ENCODE measurements around the gene MSANTD1. TPM values are rescaled to one million over a fixed set of nuclear protein-coding genes. Genes with fewer than 3 reads are reported as not detected.
A peak's percentile ranks its signal among the peaks of the same experiment; 100 is the strongest.

MSANTD1 gene
- total RNA-seq, 4 donors from 2014 or later, result 0.68 to 1.3 (median 0.80) TPM; not detected in 1

DNA sequence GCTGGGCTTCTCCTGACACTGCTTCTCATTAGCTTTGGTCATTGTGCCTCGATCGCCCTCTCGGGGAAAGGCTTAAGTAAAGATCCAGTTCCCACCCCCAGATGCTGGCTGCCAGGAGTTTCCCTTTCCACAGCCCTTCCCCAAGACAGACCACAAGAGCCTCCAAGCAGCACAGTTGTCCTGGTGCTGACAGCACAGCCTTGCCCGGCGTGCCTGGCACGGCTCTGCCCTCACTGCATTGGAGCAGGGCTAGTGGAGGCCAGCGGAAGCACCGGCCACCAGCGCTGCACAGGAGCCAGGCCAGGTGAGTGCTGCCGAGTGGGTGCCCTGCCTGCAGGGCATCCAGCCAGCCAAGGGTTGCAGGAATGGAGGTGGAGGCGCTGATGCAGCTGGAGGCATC, 9.7 kb upstream of the MSANTD1 start:
- no peak overlapping the region for H3K4me3 ChIP-seq
- H3K9me3 ChIP-seq, result no peaks in the 10 kb centered on the region
- DNase-seq, result no peak
- no peak overlapping the region for H3K27ac ChIP-seq
- 93% methylated on average over 10 of the region's 11 CpGs; no CpG with 5 or more reads in 1 of the 2 donors for WGBS, 2 donors (ENCODE audit: low coverage in 1 of 2)
- in situ Hi-C loops (cut with MboI; ENCODE audit: low pct_ligation_motif_present in 1 of 4, low pct_unique_long_range_greater_than_20kb in 1 of 4, low sequenced_read_pairs in 3 of 4) (no loop called here), intact Hi-C loops (cut with DNase I; ENCODE audit: low total_unique reads) (no loop called here)
- H3K4me1 ChIP-seq, result peaks cover 0 to 15% (median 14%) of the 10 kb centered on the region in 4 donors
- peaks cover 0 to 9% (median 3%) of the 10 kb centered on the region in 4 donors for H3K36me3 ChIP-seq
- TF ChIP-seq, protein P1, sequence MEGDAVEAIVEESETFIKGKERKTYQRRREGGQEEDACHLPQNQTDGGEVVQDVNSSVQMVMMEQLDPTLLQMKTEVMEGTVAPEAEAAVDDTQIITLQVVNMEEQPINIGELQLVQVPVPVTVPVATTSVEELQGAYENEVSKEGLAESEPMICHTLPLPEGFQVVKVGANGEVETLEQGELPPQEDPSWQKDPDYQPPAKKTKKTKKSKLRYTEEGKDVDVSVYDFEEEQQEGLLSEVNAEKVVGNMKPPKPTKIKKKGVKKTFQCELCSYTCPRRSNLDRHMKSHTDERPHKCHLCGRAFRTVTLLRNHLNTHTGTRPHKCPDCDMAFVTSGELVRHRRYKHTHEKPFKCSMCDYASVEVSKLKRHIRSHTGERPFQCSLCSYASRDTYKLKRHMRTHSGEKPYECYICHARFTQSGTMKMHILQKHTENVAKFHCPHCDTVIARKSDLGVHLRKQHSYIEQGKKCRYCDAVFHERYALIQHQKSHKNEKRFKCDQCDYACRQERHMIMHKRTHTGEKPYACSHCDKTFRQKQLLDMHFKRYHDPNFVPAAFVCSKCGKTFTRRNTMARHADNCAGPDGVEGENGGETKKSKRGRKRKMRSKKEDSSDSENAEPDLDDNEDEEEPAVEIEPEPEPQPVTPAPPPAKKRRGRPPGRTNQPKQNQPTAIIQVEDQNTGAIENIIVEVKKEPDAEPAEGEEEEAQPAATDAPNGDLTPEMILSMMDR (IDR thresholded peaks at IDR 0.05), result no peak
- TF ChIP-seq EP300 (IDR thresholded peaks at IDR 0.05; ENCODE audit: low read depth) (no peak), POLR2AphosphoS5 (IDR thresholded peaks at IDR 0.05) (no peak), POLR2A (IDR thresholded peaks at IDR 0.05) (no peak)
- no peaks in the 10 kb centered on the region for H3K27me3 ChIP-seq

DNA sequence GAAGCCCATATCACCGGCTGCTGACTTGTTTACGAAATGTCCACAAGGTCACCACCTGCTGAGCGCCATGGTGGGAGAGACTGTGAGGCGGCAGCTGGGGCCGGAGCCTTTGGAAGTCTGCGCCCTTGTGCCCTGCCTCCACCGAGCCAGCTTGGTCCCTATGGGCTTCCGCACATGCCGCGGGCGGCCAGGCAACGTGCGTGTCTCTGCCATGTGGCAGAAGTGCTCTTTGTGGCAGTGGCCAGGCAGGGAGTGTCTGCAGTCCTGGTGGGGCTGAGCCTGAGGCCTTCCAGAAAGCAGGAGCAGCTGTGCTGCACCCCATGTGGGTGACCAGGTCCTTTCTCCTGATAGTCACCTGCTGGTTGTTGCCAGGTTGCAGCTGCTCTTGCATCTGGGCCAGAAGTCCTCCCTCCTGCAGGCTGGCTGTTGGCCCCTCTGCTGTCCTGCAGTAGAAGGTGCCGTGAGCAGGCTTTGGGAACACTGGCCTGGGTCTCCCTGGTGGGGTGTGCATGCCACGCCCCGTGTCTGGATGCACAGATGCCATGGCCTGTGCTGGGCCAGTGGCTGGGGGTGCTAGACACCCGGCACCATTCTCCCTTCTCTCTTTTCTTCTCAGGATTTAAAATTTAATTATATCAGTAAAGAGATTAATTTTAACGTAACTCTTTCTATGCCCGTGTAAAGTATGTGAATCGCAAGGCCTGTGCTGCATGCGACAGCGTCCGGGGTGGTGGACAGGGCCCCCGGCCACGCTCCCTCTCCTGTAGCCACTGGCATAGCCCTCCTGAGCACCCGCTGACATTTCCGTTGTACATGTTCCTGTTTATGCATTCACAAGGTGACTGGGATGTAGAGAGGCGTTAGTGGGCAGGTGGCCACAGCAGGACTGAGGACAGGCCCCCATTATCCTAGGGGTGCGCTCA, 8.7 kb upstream of the MSANTD1 start:
- in situ Hi-C loops (cut with MboI; ENCODE audit: low pct_ligation_motif_present in 1 of 4, low pct_unique_long_range_greater_than_20kb in 1 of 4, low sequenced_read_pairs in 3 of 4), result no loop called here
- no peaks in the 10 kb centered on the region for H3K9me3 ChIP-seq
- H3K27ac ChIP-seq, result no peak overlapping the region
- H3K27me3 ChIP-seq, result no peaks in the 10 kb centered on the region
- TF ChIP-seq EP300 (IDR thresholded peaks at IDR 0.05; ENCODE audit: low read depth), result no peak
- no peak for TF ChIP-seq POLR2A (IDR thresholded peaks at IDR 0.05)
- no peak for TF ChIP-seq POLR2AphosphoS5 (IDR thresholded peaks at IDR 0.05)
- TF ChIP-seq, protein P1 (IDR thresholded peaks at IDR 0.05), result no peak
- peaks cover 0 to 15% (median 14%) of the 10 kb centered on the region in 4 donors for H3K4me1 ChIP-seq
- intact Hi-C loops (cut with DNase I; ENCODE audit: low total_unique reads), result no loop called here
- H3K36me3 ChIP-seq, result peaks cover 0 to 9% (median 2%) of the 10 kb centered on the region in 4 donors
- H3K4me3 ChIP-seq, result no peak overlapping the region
- no peak for DNase-seq
- WGBS, 2 donors (ENCODE audit: low coverage in 1 of 2), result 90 to 94% methylated on average over 2 to 29 of the region's 29 CpGs

DNA sequence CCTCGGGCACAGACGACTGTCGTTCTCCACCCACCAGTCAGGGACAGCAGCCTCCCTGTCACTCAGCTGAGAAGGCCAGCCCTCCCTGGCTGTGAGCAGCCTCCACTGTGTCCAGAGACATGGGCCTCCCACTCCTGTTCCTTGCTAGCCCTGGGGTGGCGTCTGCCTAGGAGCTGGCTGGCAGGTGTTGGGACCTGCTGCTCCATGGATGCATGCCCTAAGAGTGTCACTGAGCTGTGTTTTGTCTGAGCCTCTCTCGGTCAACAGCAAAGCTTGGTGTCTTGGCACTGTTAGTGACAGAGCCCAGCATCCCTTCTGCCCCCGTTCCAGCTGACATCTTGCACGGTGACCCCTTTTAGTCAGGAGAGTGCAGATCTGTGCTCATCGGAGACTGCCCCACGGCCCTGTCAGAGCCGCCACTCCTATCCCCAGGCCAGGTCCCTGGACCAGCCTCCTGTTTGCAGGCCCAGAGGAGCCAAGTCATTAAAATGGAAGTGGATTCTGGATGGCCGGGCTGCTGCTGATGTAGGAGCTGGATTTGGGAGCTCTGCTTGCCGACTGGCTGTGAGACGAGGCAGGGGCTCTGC, 7.9 kb upstream of the MSANTD1 start:
- TF ChIP-seq POLR2A (IDR thresholded peaks at IDR 0.05), result no peak
- DNase-seq, result no peak
- H3K4me1 ChIP-seq, result peaks cover 0 to 15% (median 14%) of the 10 kb centered on the region in 4 donors
- H3K27ac ChIP-seq, result peak overlapping the region; percentile 21 to 69 (median 42)
- intact Hi-C loops (cut with DNase I; ENCODE audit: low total_unique reads), result no loop called here
- WGBS, 2 donors (ENCODE audit: low coverage in 1 of 2), result 89% methylated on average over 12 of the region's 13 CpGs; no CpG with 5 or more reads in 1 of the 2 donors
- in situ Hi-C loops (cut with MboI; ENCODE audit: low pct_ligation_motif_present in 1 of 4, low pct_unique_long_range_greater_than_20kb in 1 of 4, low sequenced_read_pairs in 3 of 4), result no loop called here
- H3K36me3 ChIP-seq, result peaks cover 0 to 9% (median 0%) of the 10 kb centered on the region in 4 donors
- no peak overlapping the region for H3K4me3 ChIP-seq
- H3K9me3 ChIP-seq, result no peaks in the 10 kb centered on the region
- no peaks in the 10 kb centered on the region for H3K27me3 ChIP-seq

DNA sequence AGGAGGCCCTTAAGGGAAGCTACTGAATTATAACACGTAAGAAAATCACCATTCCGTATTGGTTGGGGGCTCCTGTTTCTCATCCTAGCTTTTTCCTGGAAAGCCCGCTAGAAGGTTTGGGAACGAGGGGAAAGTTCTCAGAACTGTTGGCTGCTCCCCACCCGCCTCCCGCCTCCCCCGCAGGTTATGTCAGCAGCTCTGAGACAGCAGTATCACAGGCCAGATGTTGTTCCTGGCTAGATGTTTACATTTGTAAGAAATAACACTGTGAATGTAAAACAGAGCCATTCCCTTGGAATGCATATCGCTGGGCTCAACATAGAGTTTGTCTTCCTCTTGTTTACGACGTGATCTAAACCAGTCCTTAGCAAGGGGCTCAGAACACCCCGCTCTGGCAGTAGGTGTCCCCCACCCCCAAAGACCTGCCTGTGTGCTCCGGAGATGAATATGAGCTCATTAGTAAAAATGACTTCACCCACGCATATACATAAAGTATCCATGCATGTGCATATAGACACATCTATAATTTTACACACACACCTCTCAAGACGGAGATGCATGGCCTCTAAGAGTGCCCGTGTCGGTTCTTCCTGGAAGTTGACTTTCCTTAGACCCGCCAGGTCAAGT, 6.9 kb upstream of the MSANTD1 start:
- Histone ChIP-seq H3K27ac (peak overlapping the region; percentile 21 to 69 (median 42)), H3K27me3 (no peaks in the 10 kb centered on the region), H3K4me3 (no peak overlapping the region), H3K36me3 (peaks cover 0 to 9% (median 0%) of the 10 kb centered on the region in 4 donors), H3K4me1 (peaks cover 0 to 15% (median 14%) of the 10 kb centered on the region in 4 donors), H3K9me3 (no peaks in the 10 kb centered on the region)
- WGBS, 2 donors (ENCODE audit: low coverage in 1 of 2), result 65 to 74% methylated on average over 4 to 17 of the region's 17 CpGs
- intact Hi-C loops (cut with DNase I; ENCODE audit: low total_unique reads), result no loop called here
- in situ Hi-C loops (cut with MboI; ENCODE audit: low pct_ligation_motif_present in 1 of 4, low pct_unique_long_range_greater_than_20kb in 1 of 4, low sequenced_read_pairs in 3 of 4), result no loop called here
- DNase-seq, result peak; percentile 28
- TF ChIP-seq EP300 (IDR thresholded peaks at IDR 0.05; ENCODE audit: low read depth) (no peak), POLR2AphosphoS5 (IDR thresholded peaks at IDR 0.05) (peak; percentile 13 to 82 (median 50))
